IPS-NIHi7 (cell line): ENCODE results near the gene CYSRT1.

Experiments used
- DNase-seq: peaks from one replicate; pipeline ENCODE4 v3.0.0; 2012; ENCODE audit warnings: mixed read lengths; ENCODE audit errors: extremely low spot score

CYSRT1 gene

GRCh38 chr9:137271696-137272076 lies 46.7 kb downstream of the CYSRT1 start:
- DNase-seq, result no peak

DNA sequence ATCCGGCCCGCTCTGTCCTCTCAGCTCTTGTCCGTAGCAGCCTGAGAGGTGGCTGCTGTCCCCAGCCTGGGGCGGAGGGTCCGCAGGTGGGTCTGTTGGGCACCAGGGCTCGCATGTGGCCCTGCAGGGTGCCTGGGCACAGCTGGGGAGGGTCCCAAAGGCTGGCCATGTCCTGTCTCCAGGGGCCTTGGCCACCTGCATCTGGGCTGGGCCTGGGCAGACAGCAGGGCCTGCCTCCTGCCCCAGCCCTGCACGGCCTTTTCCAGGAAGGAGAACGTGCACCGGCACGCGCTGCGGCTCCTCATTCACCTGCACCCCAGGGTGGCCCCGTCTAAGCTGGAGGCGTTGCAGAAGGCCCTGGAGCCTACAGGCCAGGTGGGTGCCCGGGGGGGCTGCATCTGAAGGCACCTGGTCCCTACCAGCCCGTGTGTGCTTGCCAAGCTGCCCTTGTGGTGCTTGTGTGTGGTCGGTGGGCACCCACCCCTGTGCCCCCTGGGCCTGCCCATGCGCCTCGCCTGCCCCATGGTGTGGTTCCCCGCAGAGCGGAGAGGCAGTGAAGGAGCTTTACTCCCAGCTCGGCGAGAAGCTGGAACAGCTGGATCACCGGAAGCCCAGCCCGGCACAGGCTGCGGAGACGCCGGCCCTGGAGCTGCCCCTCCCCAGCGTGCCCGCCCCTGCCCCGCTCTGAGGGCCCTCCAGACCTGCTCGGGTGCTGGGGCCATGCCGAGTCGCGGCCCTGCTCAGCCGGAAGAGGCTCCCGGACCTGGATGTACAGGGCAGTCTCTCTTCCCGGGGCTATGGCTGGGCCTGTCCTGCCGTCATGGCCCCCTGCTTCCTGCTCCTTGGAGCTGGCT lies 47.5 kb downstream of the CYSRT1 start:
- DNase-seq, result no peak

GRCh38 chr9:137273095-137273490 lies 48.1 kb downstream of the CYSRT1 start:
- no peak for DNase-seq

DNA sequence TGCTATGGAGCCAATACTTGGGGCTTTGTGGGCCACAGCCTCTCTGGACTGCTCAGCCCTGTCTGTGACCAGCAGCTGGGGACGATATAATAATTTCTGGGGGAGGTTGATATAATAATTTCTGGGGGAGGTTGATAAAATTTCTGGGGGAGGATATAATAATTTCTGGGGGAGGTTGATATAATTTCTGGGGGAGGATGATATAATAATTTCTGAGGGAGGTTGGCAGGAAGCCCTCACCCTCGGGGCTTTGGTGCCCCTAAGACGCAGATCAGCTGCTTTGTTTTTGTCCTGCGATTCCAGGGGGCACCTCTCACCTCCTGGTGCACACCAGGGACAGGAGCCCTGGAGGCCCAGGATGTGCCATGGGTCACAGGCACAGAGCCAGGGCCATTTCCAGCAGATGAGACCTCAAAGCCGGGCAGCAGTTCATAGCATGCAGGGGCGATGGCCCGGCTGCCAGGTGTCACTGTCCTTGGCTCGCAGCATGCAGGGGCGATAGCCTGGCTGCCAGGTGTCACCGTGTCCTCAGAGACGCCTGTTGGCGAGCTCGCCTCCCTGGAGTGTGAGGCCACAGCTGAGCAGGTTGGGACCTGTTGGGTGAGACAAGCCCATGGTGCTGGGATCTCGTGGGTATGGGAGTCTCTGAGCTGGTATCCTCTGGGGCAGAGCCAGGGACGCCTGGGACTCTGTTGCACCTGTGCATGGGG lies 48.8 kb downstream of the CYSRT1 start:
- no peak for DNase-seq

GRCh38 chr9:137275203-137275587 lies 50.2 kb downstream of the CYSRT1 start:
- no peak for DNase-seq
